GM12892 (cell line): ENCODE measurements around the gene CACNA2D4.

ENCODE experiments used
- POLR2A ChIP-seq: IDR thresholded peaks from 2 replicates; pipeline ENCODE4 v1.6.1; 2011; ENCODE audit warnings: low read depth, low read length, control low read depth
- POLR2AphosphoS5 ChIP-seq: IDR thresholded peaks from 2 replicates; pipeline ENCODE4 v1.6.1; 2011; ENCODE audit warnings: low read depth, low read length, control low read depth

GRCh38 chr12:1795221-1795784 is 123.1 kb downstream of the CACNA2D4 start:
- TF ChIP-seq POLR2A: no peak
- TF ChIP-seq POLR2AphosphoS5: no peak
